NCI-H2029 (cell line): ENCODE measurements around the gene VAV2.

Source experiments
- DNase-seq: peaks from one replicate; lab custom pipeline; 2025; lab: John Stamatoyannopoulos, UW

VAV2 gene

GRCh38 chr9:133851693-133852092, 140.4 kb downstream of the VAV2 start:
- DNase-seq: no peak

GRCh38 chr9:133850937-133851336, 141.2 kb downstream of the VAV2 start:
- no peak for DNase-seq

- no peak for DNase-seq
Measured at GRCh38 chr9:133850161-133850560, 142.0 kb downstream of the VAV2 start.

- DNase-seq: no peak
Measured at GRCh38 chr9:133849110-133849670, 142.9 kb downstream of the VAV2 start.

- no peak for DNase-seq
Measured at GRCh38 chr9:133848471-133849109, 143.5 kb downstream of the VAV2 start.

GRCh38 chr9:133846483-133847090, 145.5 kb downstream of the VAV2 start:
- no peak for DNase-seq

GRCh38 chr9:133845440-133845839, 146.7 kb downstream of the VAV2 start:
- peak; percentile 71 for DNase-seq

- no peak for DNase-seq
Measured at GRCh38 chr9:133844881-133845410, 147.2 kb downstream of the VAV2 start.

GRCh38 chr9:133844398-133844784, 147.7 kb downstream of the VAV2 start:
- peak; percentile 49 for DNase-seq

- DNase-seq: no peak
Measured at GRCh38 chr9:133843751-133844397, 148.2 kb downstream of the VAV2 start.

GRCh38 chr9:133843250-133843649, 148.9 kb downstream of the VAV2 start:
- DNase-seq: no peak

- peak; percentile 82 for DNase-seq
Measured at GRCh38 chr9:133842721-133843227, 149.3 kb downstream of the VAV2 start.

GRCh38 chr9:133842174-133842573, 149.9 kb downstream of the VAV2 start:
- peak; percentile 88 for DNase-seq

GRCh38 chr9:133841167-133841812, 150.8 kb downstream of the VAV2 start:
- no peak for DNase-seq

- DNase-seq: no peak
Measured at GRCh38 chr9:133839822-133840329, 152.2 kb downstream of the VAV2 start.

GRCh38 chr9:133838859-133839507, 153.1 kb downstream of the VAV2 start:
- no peak for DNase-seq

- DNase-seq: no peak
Measured at GRCh38 chr9:133837627-133838597, 154.2 kb downstream of the VAV2 start.

- DNase-seq: no peak
Measured at GRCh38 chr9:133836818-133837217, 155.3 kb downstream of the VAV2 start.

- DNase-seq: no peak
Measured at GRCh38 chr9:133836001-133836758, 155.9 kb downstream of the VAV2 start.
